Liver (tissue), 9 donors: ENCODE data around the gene TNS3. TPM values are rescaled to one million over a fixed set of nuclear protein-coding genes. Genes with fewer than 3 reads are reported as not detected.
A peak's percentile ranks its signal among the peaks of the same experiment; 100 is the strongest.

Source experiments
- DNase-seq: peaks from one replicate; pipeline ENCODE4 v3.0.0-alpha.2; 2017; ENCODE audit warnings: low spot score
- H3K27ac ChIP-seq, 2 donors: one replicate each; pipeline ENCODE4 v1.7.0; 2013; ENCODE audit warnings: inconsistent platforms in 2 of 2, low read length in 2 of 2, control low read depth in 1 of 2, low read depth in 1 of 2, mild to moderate bottlenecking in 1 of 2
- H3K27me3 ChIP-seq, 4 donors: one replicate each; pipeline versions ENCODE4 v1.6.1 to v1.7.0; 2013; ENCODE audit warnings: low read length in 3 of 4, inconsistent platforms in 1 of 4, mild to moderate bottlenecking in 1 of 4, moderate library complexity in 1 of 4; ENCODE audit not compliant: control insufficient read depth in 4 of 4, insufficient read depth in 4 of 4
- H3K36me3 ChIP-seq, 4 donors: one replicate each; pipeline versions ENCODE4 v1.6.1 to v1.7.0; 2013; ENCODE audit warnings: low read length in 3 of 4, mild to moderate bottlenecking in 3 of 4, low read depth in 1 of 4, moderate library complexity in 1 of 4; ENCODE audit not compliant: control insufficient read depth in 4 of 4, insufficient read depth in 3 of 4
- H3K4me1 ChIP-seq, 4 donors: one replicate each; pipeline versions ENCODE4 v1.6.1 to v1.7.0; 2013; ENCODE audit warnings: low read length in 3 of 4, mild to moderate bottlenecking in 3 of 4, moderate library complexity in 1 of 4; ENCODE audit not compliant: control insufficient read depth in 4 of 4, insufficient read depth in 4 of 4
- H3K4me3 ChIP-seq, 3 donors: one replicate each; pipeline versions ENCODE4 v1.6.1 to v1.7.0; 2013; ENCODE audit warnings: low read length in 3 of 3, control low read depth in 1 of 3, low read depth in 1 of 3, mild to moderate bottlenecking in 1 of 3
- H3K9ac ChIP-seq, 2 donors: one replicate each; pipeline ENCODE4 v1.7.0; 2013; ENCODE audit warnings: low read length in 2 of 2, mild to moderate bottlenecking in 2 of 2, moderate library complexity in 2 of 2, control low read depth in 1 of 2, low read depth in 1 of 2
- H3K9me3 ChIP-seq, 4 donors: one replicate each; pipeline versions ENCODE4 v1.6.1 to v1.7.0; 2013; ENCODE audit warnings: low read length in 3 of 4; ENCODE audit not compliant: control insufficient read depth in 4 of 4
- EGR1 ChIP-seq, 2 donors: IDR thresholded peaks; 2 replicates each; pipeline ENCODE4 v1.6.1; 2016 to 2018; ENCODE audit warnings: antibody characterized with exemption in 2 of 2, low read depth in 2 of 2
- FOXA1 ChIP-seq: IDR thresholded peaks from 2 replicates; pipeline ENCODE4 v1.6.1; 2016; ENCODE audit warnings: antibody characterized with exemption
- HNF4A ChIP-seq, 2 donors: conservative IDR thresholded peaks; 2 replicates each; pipeline ENCODE4 v1.6.1; 2016; ENCODE audit warnings: antibody characterized with exemption in 2 of 2, mild to moderate bottlenecking in 2 of 2
- HNF4G ChIP-seq: IDR thresholded peaks from 2 replicates; pipeline ENCODE4 v1.6.1; 2016; ENCODE audit warnings: antibody characterized with exemption
- MAX ChIP-seq: IDR thresholded peaks from 2 replicates; pipeline ENCODE4 v1.6.1; 2016; ENCODE audit warnings: antibody characterized with exemption
- NR2F2 ChIP-seq: IDR thresholded peaks from 2 replicates; pipeline ENCODE4 v1.6.1; 2016; ENCODE audit warnings: antibody characterized with exemption
- RAD21 ChIP-seq, 2 donors: IDR thresholded peaks; 2 replicates each; pipeline ENCODE4 v1.6.1; 2016; ENCODE audit warnings: antibody characterized with exemption in 2 of 2, mild to moderate bottlenecking in 2 of 2
- REST ChIP-seq: IDR thresholded peaks from 2 replicates; pipeline ENCODE4 v1.6.1; 2016; ENCODE audit warnings: antibody characterized with exemption, mild to moderate bottlenecking
- RXRA ChIP-seq, 2 donors: IDR thresholded peaks; 2 replicates each; pipeline ENCODE4 v1.6.1; 2017 to 2018; ENCODE audit warnings: antibody characterized with exemption in 2 of 2, mild to moderate bottlenecking in 1 of 2
- SP1 ChIP-seq: IDR thresholded peaks from 2 replicates; pipeline ENCODE4 v1.6.1; 2018; ENCODE audit warnings: antibody characterized with exemption, mild to moderate bottlenecking
- TAF1 ChIP-seq: conservative IDR thresholded peaks from 2 replicates; pipeline ENCODE4 v1.6.1; 2016; ENCODE audit warnings: antibody characterized with exemption, mild to moderate bottlenecking
- YY1 ChIP-seq: IDR thresholded peaks from 2 replicates; pipeline ENCODE4 v1.6.1; 2016; ENCODE audit warnings: antibody characterized with exemption, mild to moderate bottlenecking
- ZBTB33 ChIP-seq: IDR thresholded peaks from 2 replicates; pipeline ENCODE4 v1.6.1; 2016; ENCODE audit warnings: antibody characterized with exemption
- WGBS: extraction: QIAGEN DNeasy Blood & Tissue Kit; methylation state at CpG from one replicate; pipeline ENCODE4 v1.1.7; 2013; 5-methylcytosine and 5-hydroxymethylcytosine counted together
- polyA plus RNA-seq, 2 donors: library from polyadenylated mRNA; stranded (reverse) in 1 of 2; unstranded in 1 of 2; fragments of 200-250 nt in 1 of 2; fragments of >200 nt in 1 of 2; fragmentation: Nextera tagmentation in 1 of 2; extraction: Ambion mirVana in 1 of 2; gene quantifications; one replicate each; pipeline versions ENCODE4 v1.2.1 to v1.2.3, GENCODE V29; 2013 to 2015
- total RNA-seq, 2 donors: library from RNA; depleted of rRNA; stranded (reverse); fragments of >200 nt; gene quantifications; one replicate each; pipeline ENCODE4 v1.2.3, GENCODE V29; 2014
- TF ChIP-seq, protein P1 (sequence below): fragments of 150-350 bp; IDR thresholded peaks from 2 replicates; pipeline ENCODE4 v1.5.1; 2017; ENCODE audit warnings: improper control_type of control experiment, low read depth, low read length; ENCODE audit not compliant: missing input control
- TF ChIP-seq, protein P2 (sequence below): IDR thresholded peaks from 2 replicates; pipeline ENCODE4 v1.6.1; 2016; ENCODE audit warnings: antibody characterized with exemption
- donor health status: healthy.
- donor health status: healthy.
- donor health status: healthy.
- donor health status: healthy.
- donor health status: healthy.

TNS3 gene
- total and polyA plus RNA-seq, 4 donors = 16.8 to 100 (median 29.5) TPM

- Histone ChIP-seq H3K27me3 (no peaks in the 10 kb centered on the region), H3K36me3 (peaks cover 0 to 5% (median 1%) of the 10 kb centered on the region in 4 donors), H3K4me1 (peaks cover 16 to 44% (median 37%) of the 10 kb centered on the region in 4 donors), H3K4me3 (no peak overlapping the region), H3K27ac (peak overlapping the region; percentile 28 to 30), H3K9me3 (no peaks in the 10 kb centered on the region), H3K9ac (no peak overlapping the region)
- TF ChIP-seq, protein P1, sequence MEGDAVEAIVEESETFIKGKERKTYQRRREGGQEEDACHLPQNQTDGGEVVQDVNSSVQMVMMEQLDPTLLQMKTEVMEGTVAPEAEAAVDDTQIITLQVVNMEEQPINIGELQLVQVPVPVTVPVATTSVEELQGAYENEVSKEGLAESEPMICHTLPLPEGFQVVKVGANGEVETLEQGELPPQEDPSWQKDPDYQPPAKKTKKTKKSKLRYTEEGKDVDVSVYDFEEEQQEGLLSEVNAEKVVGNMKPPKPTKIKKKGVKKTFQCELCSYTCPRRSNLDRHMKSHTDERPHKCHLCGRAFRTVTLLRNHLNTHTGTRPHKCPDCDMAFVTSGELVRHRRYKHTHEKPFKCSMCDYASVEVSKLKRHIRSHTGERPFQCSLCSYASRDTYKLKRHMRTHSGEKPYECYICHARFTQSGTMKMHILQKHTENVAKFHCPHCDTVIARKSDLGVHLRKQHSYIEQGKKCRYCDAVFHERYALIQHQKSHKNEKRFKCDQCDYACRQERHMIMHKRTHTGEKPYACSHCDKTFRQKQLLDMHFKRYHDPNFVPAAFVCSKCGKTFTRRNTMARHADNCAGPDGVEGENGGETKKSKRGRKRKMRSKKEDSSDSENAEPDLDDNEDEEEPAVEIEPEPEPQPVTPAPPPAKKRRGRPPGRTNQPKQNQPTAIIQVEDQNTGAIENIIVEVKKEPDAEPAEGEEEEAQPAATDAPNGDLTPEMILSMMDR = no peak
- TF ChIP-seq SP1 (no peak), RXRA (IDR thresholded peaks at IDR 0.05) (no peak), EGR1 (IDR thresholded peaks at IDR 0.05; ENCODE audit: low read depth in 2 of 2) (no peak), ZBTB33 (no peak), FOXA1 (no peak), RAD21 (IDR thresholded peaks at IDR 0.05) (no peak), HNF4G (no peak), MAX (no peak), TAF1 (no peak)
- TF ChIP-seq, protein P2, sequence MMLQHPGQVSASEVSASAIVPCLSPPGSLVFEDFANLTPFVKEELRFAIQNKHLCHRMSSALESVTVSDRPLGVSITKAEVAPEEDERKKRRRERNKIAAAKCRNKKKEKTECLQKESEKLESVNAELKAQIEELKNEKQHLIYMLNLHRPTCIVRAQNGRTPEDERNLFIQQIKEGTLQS = no peak
- WGBS = 77% methylated on average over 12 of the region's 12 CpGs
- no peak for DNase-seq
These were observed 79.6 kb downstream of the TNS3 start for GRCh38 chr7:47502240-47502877.

DNA sequence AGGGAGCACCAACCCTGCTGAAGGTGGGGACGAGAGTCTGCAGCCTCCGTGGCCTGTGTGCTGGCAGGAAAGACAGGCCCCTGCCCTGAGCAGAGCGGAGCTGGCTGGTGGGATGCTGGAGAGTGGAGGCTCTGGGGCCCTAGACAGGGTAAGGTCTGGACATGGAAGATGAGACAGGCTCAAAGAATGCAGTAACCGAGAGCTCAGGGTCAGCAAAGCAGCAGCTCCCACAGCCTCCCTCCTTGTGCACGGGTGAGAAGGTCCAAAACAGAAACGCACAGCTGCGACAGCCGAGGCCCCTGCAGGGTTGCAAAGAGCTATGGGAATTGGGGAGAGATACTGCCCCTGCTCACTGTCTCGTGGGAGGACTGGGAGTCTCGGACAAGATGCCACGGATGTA, 80.5 kb downstream of the TNS3 start:
- TF ChIP-seq RXRA (IDR thresholded peaks at IDR 0.05) (peak in 1 of 2 donors; percentile 36), NR2F2 (peak; percentile 33), TAF1 (no peak), HNF4A (conservative IDR thresholded peaks at IDR 0.05) (no peak), RAD21 (IDR thresholded peaks at IDR 0.05) (no peak), REST (no peak), SP1 (no peak), ZBTB33 (no peak), MAX (no peak), YY1 (no peak), FOXA1 (no peak)
- TF ChIP-seq, protein P1 = no peak
- TF ChIP-seq, protein P2 = no peak
- Histone ChIP-seq H3K36me3 (peaks cover 0 to 5% (median 1%) of the 10 kb centered on the region in 4 donors), H3K4me3 (no peak overlapping the region), H3K27me3 (no peaks in the 10 kb centered on the region), H3K9ac (no peak overlapping the region), H3K4me1 (peaks cover 19 to 48% (median 42%) of the 10 kb centered on the region in 4 donors), H3K27ac (peak overlapping the region; percentile 30 to 45), H3K9me3 (no peaks in the 10 kb centered on the region)
- 82% methylated on average over 11 of the region's 11 CpGs for WGBS
- DNase-seq = no peak
